Anterior cingulate cortex (tissue), 58 donors: ENCODE results near the gene APOBEC4.

ENCODE experiments used
- DNase-seq, 58 donors: peaks; one replicate each; lab custom pipeline; 2025; lab: John Stamatoyannopoulos, UW

APOBEC4 gene

GRCh38 chr1:183675883-183676585 is 22.9 kb upstream of the APOBEC4 start:
- DNase-seq, result no peak

- no peak for DNase-seq
Measured at GRCh38 chr1:183675381-183675780, 22.3 kb upstream of the APOBEC4 start.

- no peak for DNase-seq
Measured at GRCh38 chr1:183674886-183675285, 21.8 kb upstream of the APOBEC4 start.

- DNase-seq, result no peak
Measured at GRCh38 chr1:183674339-183674738, 21.2 kb upstream of the APOBEC4 start.

GRCh38 chr1:183673605-183674323 is 20.6 kb upstream of the APOBEC4 start:
- DNase-seq, result no peak

GRCh38 chr1:183670169-183670568 is 17.1 kb upstream of the APOBEC4 start:
- no peak for DNase-seq

GRCh38 chr1:183656355-183656754 is 3.2 kb upstream of the APOBEC4 start:
- DNase-seq, result no peak

- peak in 53 of 58 donors; percentile 2 to 88 (median 59) for DNase-seq
Measured at GRCh38 chr1:183655562-183656075, 2.5 kb upstream of the APOBEC4 start.

- no peak for DNase-seq
Measured at GRCh38 chr1:183654706-183655105, 1.6 kb upstream of the APOBEC4 start.

GRCh38 chr1:183653876-183654451 is 848 bp upstream of the APOBEC4 start:
- DNase-seq, result no peak

GRCh38 chr1:183653462-183653794 is 312 bp upstream of the APOBEC4 start:
- peak in 1 of 58 donors; percentile 0 for DNase-seq

GRCh38 chr1:183652107-183652506 is 1.0 kb downstream of the APOBEC4 start:
- DNase-seq, result no peak

GRCh38 chr1:183651612-183652011 is 1.5 kb downstream of the APOBEC4 start:
- no peak for DNase-seq

GRCh38 chr1:183648042-183648441 is 5.1 kb downstream of the APOBEC4 start:
- DNase-seq, result no peak

- DNase-seq, result no peak
Measured at GRCh38 chr1:183646776-183647175, 6.3 kb downstream of the APOBEC4 start.

GRCh38 chr1:183645531-183645930 is 7.6 kb downstream of the APOBEC4 start:
- no peak for DNase-seq

- no peak for DNase-seq
Measured at GRCh38 chr1:183642166-183642565, 10.9 kb downstream of the APOBEC4 start.

GRCh38 chr1:183640193-183640592 is 12.9 kb downstream of the APOBEC4 start:
- DNase-seq, result no peak

- no peak for DNase-seq
Measured at GRCh38 chr1:183638649-183639387, 14.3 kb downstream of the APOBEC4 start.

GRCh38 chr1:183636783-183637182 is 16.3 kb downstream of the APOBEC4 start:
- DNase-seq, result no peak

- no peak for DNase-seq
Measured at GRCh38 chr1:183636334-183636682, 16.8 kb downstream of the APOBEC4 start.
